HCT116 (cell line): Measurements from ENCODE around the gene ERC2. TPM values are rescaled to one million over a fixed set of nuclear protein-coding genes. Genes with fewer than 3 reads are reported as not detected.

Source experiments
- ATAC-seq: fragments of 200-7000 bp; cut with Tn5 transposase; 2 replicates; pipeline ENCODE4 v1.9.1; 2020; ENCODE audit warnings: mild to moderate bottlenecking, moderate library complexity
- BruUV-seq: library from RNA; stranded (reverse); fragments of 400-500 nt; replicated peaks from 2 replicates; lab custom pipeline; 2021; lab: Mats Ljungman, UMichigan
- CTCF ChIA-PET: fragments of 300-600 bp; sonication (Branson Sonifier 250); formaldehyde crosslinking; loops from one replicate; lab custom pipeline; 2021; ENCODE audit warnings: antibody characterized with exemption; lab: Charles Lee
- POLR2A ChIA-PET: fragments of 300-600, 350-600 bp; sonication (Branson Sonifier 250); formaldehyde crosslinking; loops from one replicate; lab custom pipeline; 2021; ENCODE audit warnings: antibody characterized with exemption; lab: Charles Lee
- RAD21 ChIA-PET, 2 experiments: fragments of 300-600 bp; sonication (Branson Sonifier 250); formaldehyde crosslinking; loops; one replicate each; lab custom pipeline; 2023; ENCODE audit warnings: low total read pairs in 2 of 2; ENCODE audit not compliant: uncharacterized antibody in 2 of 2, unreplicated experiment in 2 of 2, low non-redundant PET in 1 of 2; lab: Charles Lee
- DNase-seq: peaks from one replicate; pipeline ENCODE4 v3.0.0-alpha.2; 2010; ENCODE audit warnings: low read depth, low spot score
- H2AFZ ChIP-seq: fragments of 200-600 bp; shearing (Covaris generic), sonication (generic); 2 replicates; pipeline ENCODE4 v1.6.1; 2017; ENCODE audit warnings: low read depth, mixed run types, mixed read lengths, antibody characterized with exemption, low read length; ENCODE audit not compliant: poor library complexity, severe bottlenecking
- H3K27ac ChIP-seq: 2 replicates; pipeline ENCODE4 v1.5.1; 2012; ENCODE audit warnings: low read depth, low read length
- H3K27me3 ChIP-seq: fragments of 200-600 bp; sonication (generic); 2 replicates; pipeline ENCODE4 v1.6.1; 2016; ENCODE audit warnings: mixed run types, low read length, mixed read lengths; ENCODE audit not compliant: insufficient read depth
- H3K36me3 ChIP-seq, 2 experiments: fragments of 200-500 bp in 1 of 2; fragments of 200-600 bp in 1 of 2; sonication (Bioruptor generic) in 1 of 2; sonication (generic) in 1 of 2; 2 replicates each; pipeline versions ENCODE4 v1.5.1 to v1.6.1; 2014 to 2016; ENCODE audit warnings: low read length in 2 of 2, inconsistent platforms in 1 of 2, mixed read lengths in 1 of 2, mixed run types in 1 of 2; ENCODE audit not compliant: insufficient read depth in 2 of 2, control insufficient read depth in 1 of 2
- H3K4me1 ChIP-seq, 2 experiments: fragments of 200-600 bp in 1 of 2; sonication (generic) in 1 of 2; 2 replicates each; pipeline versions ENCODE4 v1.5.1 to v1.6.1; 2012 to 2017; ENCODE audit warnings: low read length in 2 of 2, inconsistent platforms in 1 of 2, mild to moderate bottlenecking in 1 of 2, mixed read lengths in 1 of 2, mixed run types in 1 of 2, moderate library complexity in 1 of 2; ENCODE audit not compliant: insufficient read depth in 2 of 2, control insufficient read depth in 1 of 2
- H3K4me2 ChIP-seq: fragments of 200-600 bp; sonication (generic); 2 replicates; pipeline ENCODE4 v1.6.1; 2017; ENCODE audit warnings: mixed run types, low read length, mixed read lengths
- H3K4me3 ChIP-seq, 2 experiments: fragments of 200-600 bp in 1 of 2; sonication (generic) in 1 of 2; replicated peaks in 1 of 2; 2 replicates each; pipeline ENCODE4 v1.5.1; 2011 to 2016; ENCODE audit warnings: low read length in 2 of 2, control low read depth in 1 of 2, low read depth in 1 of 2, mild to moderate bottlenecking in 1 of 2, mixed read lengths in 1 of 2, mixed run types in 1 of 2
- H3K79me2 ChIP-seq: fragments of 200-600 bp; sonication (generic); 2 replicates; pipeline ENCODE4 v1.6.1; 2017; ENCODE audit warnings: mild to moderate bottlenecking, mixed run types, low read length, moderate library complexity, mixed read lengths; ENCODE audit not compliant: insufficient read depth
- H3K9ac ChIP-seq: fragments of 200-600 bp; sonication (generic); 2 replicates; pipeline ENCODE4 v1.6.1; 2016; ENCODE audit warnings: low read length, mixed read lengths
- H3K9me2 ChIP-seq: fragments of 200-600 bp; sonication (generic), shearing (Covaris generic); 2 replicates; pipeline ENCODE4 v1.6.1; 2017; ENCODE audit warnings: mixed run types, mild to moderate bottlenecking, moderate library complexity; ENCODE audit not compliant: insufficient read depth
- H3K9me3 ChIP-seq, 2 experiments: fragments of 200-500 bp in 1 of 2; fragments of 200-600 bp in 1 of 2; sonication (Bioruptor generic) in 1 of 2; sonication (generic) in 1 of 2; 2 replicates each; pipeline ENCODE4 v1.6.1; 2014 to 2017; ENCODE audit warnings: low read length in 2 of 2, mixed read lengths in 2 of 2, inconsistent platforms in 1 of 2, low read depth in 1 of 2, mild to moderate bottlenecking in 1 of 2, mixed run types in 1 of 2, moderate library complexity in 1 of 2; ENCODE audit not compliant: control insufficient read depth in 1 of 2, insufficient read depth in 1 of 2
- H4K20me1 ChIP-seq: fragments of 200-600 bp; sonication (generic), shearing (Covaris generic); 2 replicates; pipeline ENCODE4 v1.6.1; 2017; ENCODE audit warnings: mixed run types, mild to moderate bottlenecking, moderate library complexity; ENCODE audit not compliant: insufficient read depth
- CBX3 ChIP-seq: IDR thresholded peaks from 2 replicates; pipeline ENCODE4 v1.6.1; 2012; ENCODE audit warnings: low read depth
- CEBPB ChIP-seq: IDR thresholded peaks from 2 replicates; pipeline ENCODE4 v1.6.1; 2012; ENCODE audit warnings: low read depth
- EGR1 ChIP-seq: IDR thresholded peaks from 2 replicates; pipeline ENCODE4 v1.6.1; 2012; ENCODE audit warnings: low read depth
- EZH2 ChIP-seq: fragments of 200-600 bp; sonication (generic); IDR thresholded peaks from 2 replicates; pipeline ENCODE4 v1.6.1; 2017; ENCODE audit warnings: antibody characterized with exemption, mixed run types
- EZH2phosphoT487 ChIP-seq: fragments of 200-600 bp; IDR thresholded peaks from 2 replicates; pipeline ENCODE4 v1.6.1; 2018; ENCODE audit warnings: antibody characterized with exemption, borderline replicate concordance
- JUND ChIP-seq: IDR thresholded peaks from 2 replicates; pipeline ENCODE4 v1.6.1; 2012
- REST ChIP-seq: IDR thresholded peaks from 2 replicates; pipeline ENCODE4 v1.6.1; 2012; ENCODE audit warnings: low read depth
- SP1 ChIP-seq: IDR thresholded peaks from 2 replicates; pipeline ENCODE4 v1.6.1; 2012; ENCODE audit warnings: low read depth
- SRF ChIP-seq: IDR thresholded peaks from 2 replicates; pipeline ENCODE4 v1.6.1; 2012; ENCODE audit warnings: low read depth
- TCF7L2 ChIP-seq: IDR thresholded peaks from 2 replicates; pipeline ENCODE4 v1.7.0; 2011; ENCODE audit warnings: borderline replicate concordance, inconsistent platforms; ENCODE audit not compliant: insufficient read depth, insufficient read length; ENCODE audit errors: extremely low read depth
- ZNF274 ChIP-seq: fragments of 200-500 bp; sonication (Bioruptor generic); IDR thresholded peaks from 2 replicates; pipeline ENCODE4 v1.6.1; 2014; ENCODE audit warnings: mild to moderate bottlenecking, low read depth, low read length, inconsistent platforms
- intact Hi-C: fragments of 100-400 bp; cut with micrococcal nuclease; formaldehyde crosslinking; loops from 2 replicates; pipeline ENCODE4 v1.10.0; 2022
- total RNA-seq: library from RNA; stranded (reverse); gene quantifications from one replicate; pipeline ENCODE4 v1.2.1, GENCODE V29; 2021; ENCODE audit not compliant: unreplicated experiment
- TF ChIP-seq, protein P1 (sequence below): IDR thresholded peaks from 2 replicates; pipeline ENCODE4 v1.6.1; 2011; ENCODE audit warnings: mild to moderate bottlenecking, low read length, moderate library complexity; ENCODE audit not compliant: insufficient replicate concordance; ENCODE audit errors: extremely low read depth
- TF ChIP-seq, protein P2 (sequence below), 3 experiments: fragments of 200-600 bp in 1 of 3; sonication (generic) in 1 of 3; IDR thresholded peaks in 2 of 3; conservative IDR thresholded peaks in 1 of 3; 2 replicates each; pipeline ENCODE4 v1.5.1; 2012 to 2017; ENCODE audit warnings: low read depth in 2 of 3, low read length in 2 of 3, antibody characterized with exemption in 1 of 3, borderline replicate concordance in 1 of 3, control low read depth in 1 of 3, mild to moderate bottlenecking in 1 of 3, mixed read lengths in 1 of 3, mixed run types in 1 of 3, moderate library complexity in 1 of 3; ENCODE audit not compliant: insufficient read depth in 1 of 3

ERC2 gene
- total RNA-seq, 1 experiment from 2014 or later: not detected

DNA sequence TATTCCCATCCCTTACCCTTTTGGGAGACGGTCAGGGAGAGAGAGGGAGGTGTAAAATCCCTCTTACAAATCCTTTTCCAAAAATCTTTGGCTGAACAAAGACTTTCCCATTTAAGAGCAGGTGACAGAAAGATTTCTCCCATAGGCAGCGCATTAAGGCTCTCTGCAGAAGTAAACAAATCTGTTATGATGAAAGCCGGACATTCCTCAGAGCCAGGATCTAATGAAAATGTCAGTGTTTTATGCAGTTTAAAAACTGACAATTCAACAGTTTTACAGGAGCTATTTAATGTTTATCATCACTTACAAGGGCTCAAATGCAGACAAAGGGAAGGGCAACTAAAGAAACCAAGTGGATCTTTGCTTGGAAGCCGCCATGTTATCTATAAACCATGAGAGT is 872.8 kb downstream of the ERC2 start:
- TF ChIP-seq SRF: no peak
- TF ChIP-seq TCF7L2: no peak
- TF ChIP-seq SP1: no peak
- TF ChIP-seq EZH2: no peak
- no peak for TF ChIP-seq EZH2phosphoT487
- no peak for TF ChIP-seq CBX3
- TF ChIP-seq, protein P1, sequence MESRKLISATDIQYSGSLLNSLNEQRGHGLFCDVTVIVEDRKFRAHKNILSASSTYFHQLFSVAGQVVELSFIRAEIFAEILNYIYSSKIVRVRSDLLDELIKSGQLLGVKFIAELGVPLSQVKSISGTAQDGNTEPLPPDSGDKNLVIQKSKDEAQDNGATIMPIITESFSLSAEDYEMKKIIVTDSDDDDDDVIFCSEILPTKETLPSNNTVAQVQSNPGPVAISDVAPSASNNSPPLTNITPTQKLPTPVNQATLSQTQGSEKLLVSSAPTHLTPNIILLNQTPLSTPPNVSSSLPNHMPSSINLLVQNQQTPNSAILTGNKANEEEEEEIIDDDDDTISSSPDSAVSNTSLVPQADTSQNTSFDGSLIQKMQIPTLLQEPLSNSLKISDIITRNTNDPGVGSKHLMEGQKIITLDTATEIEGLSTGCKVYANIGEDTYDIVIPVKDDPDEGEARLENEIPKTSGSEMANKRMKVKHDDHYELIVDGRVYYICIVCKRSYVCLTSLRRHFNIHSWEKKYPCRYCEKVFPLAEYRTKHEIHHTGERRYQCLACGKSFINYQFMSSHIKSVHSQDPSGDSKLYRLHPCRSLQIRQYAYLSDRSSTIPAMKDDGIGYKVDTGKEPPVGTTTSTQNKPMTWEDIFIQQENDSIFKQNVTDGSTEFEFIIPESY: no peak
- TF ChIP-seq ZNF274: no peak
- ChIA-PET CTCF (no interaction called here), RAD21 (no interaction called here), POLR2A (no interaction called here)
- no peak overlapping the region for H3K27ac ChIP-seq
- no peaks in the 10 kb centered on the region for H3K4me1 ChIP-seq
- ATAC-seq (no peak), DNase-seq (no peak)
- H4K20me1 ChIP-seq: no peaks in the 10 kb centered on the region
- no peaks in the 10 kb centered on the region for H3K79me2 ChIP-seq
- no peaks in the 10 kb centered on the region for H3K9me2 ChIP-seq
- H3K9ac ChIP-seq: no peak overlapping the region
- H3K4me2 ChIP-seq: no peak overlapping the region
- no peak overlapping the region for H2AFZ ChIP-seq
- no peaks in the 10 kb centered on the region for H3K36me3 ChIP-seq
- BruUV-seq: no TSS peak
- no peak overlapping the region for H3K4me3 ChIP-seq
- H3K27me3 ChIP-seq: no peaks in the 10 kb centered on the region
- peaks cover 0 to 3% of the 10 kb centered on the region in 2 experiments; a peak in 2 of 4 replicates for H3K9me3 ChIP-seq
- intact Hi-C loops: no loop called here

- H3K9me3 ChIP-seq: peaks cover 3 to 7% of the 10 kb centered on the region in 2 experiments; a peak in 2 of 4 replicates
- ATAC-seq: no peak
- ChIA-PET CTCF (no interaction called here), POLR2A (no interaction called here), RAD21 (no interaction called here)
- no peaks in the 10 kb centered on the region for H3K79me2 ChIP-seq
- H3K4me1 ChIP-seq: no peaks in the 10 kb centered on the region
- H2AFZ ChIP-seq: no peak overlapping the region
- H3K36me3 ChIP-seq: no peaks in the 10 kb centered on the region
- H3K27ac ChIP-seq: no peak overlapping the region
- no peaks in the 10 kb centered on the region for H3K27me3 ChIP-seq
- intact Hi-C loops: no loop called here
- no peak for DNase-seq
- no peak overlapping the region for H3K4me2 ChIP-seq
- H3K9ac ChIP-seq: no peak overlapping the region
- H3K4me3 ChIP-seq: no peak overlapping the region
- BruUV-seq: no TSS peak
- H3K9me2 ChIP-seq: no peaks in the 10 kb centered on the region
- no peaks in the 10 kb centered on the region for H4K20me1 ChIP-seq
- TF ChIP-seq REST (no peak), SRF (no peak), CBX3 (no peak), JUND (no peak), EGR1 (no peak), CEBPB (no peak)
- TF ChIP-seq, protein P2, sequence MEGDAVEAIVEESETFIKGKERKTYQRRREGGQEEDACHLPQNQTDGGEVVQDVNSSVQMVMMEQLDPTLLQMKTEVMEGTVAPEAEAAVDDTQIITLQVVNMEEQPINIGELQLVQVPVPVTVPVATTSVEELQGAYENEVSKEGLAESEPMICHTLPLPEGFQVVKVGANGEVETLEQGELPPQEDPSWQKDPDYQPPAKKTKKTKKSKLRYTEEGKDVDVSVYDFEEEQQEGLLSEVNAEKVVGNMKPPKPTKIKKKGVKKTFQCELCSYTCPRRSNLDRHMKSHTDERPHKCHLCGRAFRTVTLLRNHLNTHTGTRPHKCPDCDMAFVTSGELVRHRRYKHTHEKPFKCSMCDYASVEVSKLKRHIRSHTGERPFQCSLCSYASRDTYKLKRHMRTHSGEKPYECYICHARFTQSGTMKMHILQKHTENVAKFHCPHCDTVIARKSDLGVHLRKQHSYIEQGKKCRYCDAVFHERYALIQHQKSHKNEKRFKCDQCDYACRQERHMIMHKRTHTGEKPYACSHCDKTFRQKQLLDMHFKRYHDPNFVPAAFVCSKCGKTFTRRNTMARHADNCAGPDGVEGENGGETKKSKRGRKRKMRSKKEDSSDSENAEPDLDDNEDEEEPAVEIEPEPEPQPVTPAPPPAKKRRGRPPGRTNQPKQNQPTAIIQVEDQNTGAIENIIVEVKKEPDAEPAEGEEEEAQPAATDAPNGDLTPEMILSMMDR (IDR thresholded peaks at IDR 0.05 in 2 of 3, conservative IDR thresholded peaks at IDR 0.05 in 1 of 3; ENCODE audit: borderline replicate concordance in 1 of 3, insufficient read depth in 1 of 3, low read depth in 2 of 3, low read length in 2 of 3): no peak
Observed at GRCh38 chr3:55592572-55592971, 875.7 kb downstream of the ERC2 start.
